KMS-11 (cell line): ENCODE results near the gene CRY2.

Experiments
- H2AFZ ChIP-seq: fragments of 200-600 bp; sonication (generic); 2 replicates; pipeline ENCODE4 v1.6.1; 2016; ENCODE audit warnings: antibody characterized with exemption, mixed run types, low read depth
- H3K27ac ChIP-seq: fragments of 200-600 bp; sonication (generic); 2 replicates; pipeline ENCODE4 v1.6.1; 2016; ENCODE audit warnings: mild to moderate bottlenecking, mixed run types
- H3K27me3 ChIP-seq: fragments of 200-600 bp; sonication (generic); 2 replicates; pipeline ENCODE4 v1.6.1; 2017; ENCODE audit warnings: mild to moderate bottlenecking, low read depth, mixed run types, moderate library complexity; ENCODE audit not compliant: insufficient read depth
- H3K36me3 ChIP-seq: fragments of 200-600 bp; sonication (generic); 2 replicates; pipeline ENCODE4 v1.6.1; 2017; ENCODE audit warnings: mild to moderate bottlenecking, mixed run types; ENCODE audit not compliant: insufficient read depth
- H3K4me1 ChIP-seq: fragments of 200-600 bp; sonication (generic); 2 replicates; pipeline ENCODE4 v1.6.1; 2016; ENCODE audit warnings: mild to moderate bottlenecking, low read depth, mixed run types; ENCODE audit not compliant: poor library complexity, severe bottlenecking
- H3K4me2 ChIP-seq: fragments of 200-600 bp; sonication (generic); 2 replicates; pipeline ENCODE4 v1.7.0; 2016; ENCODE audit warnings: mild to moderate bottlenecking, mixed run types
- H3K4me3 ChIP-seq: fragments of 200-600 bp; sonication (generic); IDR thresholded peaks from 2 replicates; pipeline ENCODE4 v1.6.1; 2017; ENCODE audit warnings: low read depth, low read length, mixed read lengths; ENCODE audit not compliant: insufficient read depth
- H3K79me2 ChIP-seq: fragments of 200-600 bp; sonication (generic); 2 replicates; pipeline ENCODE4 v1.6.1; 2016; ENCODE audit warnings: low read depth, mixed run types; ENCODE audit not compliant: insufficient read depth
- H3K9ac ChIP-seq: fragments of 200-600 bp; sonication (generic); 2 replicates; pipeline ENCODE4 v1.6.1; 2016; ENCODE audit warnings: mild to moderate bottlenecking, mixed run types
- H4K20me1 ChIP-seq: fragments of 200-600 bp; sonication (generic); 2 replicates; pipeline ENCODE4 v1.6.1; 2016; ENCODE audit warnings: mild to moderate bottlenecking, mixed run types; ENCODE audit not compliant: insufficient read depth
- CTCF ChIP-seq: fragments of 200-600 bp; sonication (generic); conservative IDR thresholded peaks from 2 replicates; pipeline ENCODE4 v1.6.1; 2017; ENCODE audit warnings: low read depth, mild to moderate bottlenecking, antibody characterized with exemption, low read length, moderate library complexity, mixed read lengths

The CRY2 gene

GRCh38 chr11:45926001-45926401, 78.7 kb downstream of the CRY2 start:
- H3K36me3 ChIP-seq = no peaks in the 10 kb centered on the region
- H2AFZ ChIP-seq = no peak overlapping the region
- H3K9ac ChIP-seq = no peak overlapping the region
- H3K79me2 ChIP-seq = no peaks in the 10 kb centered on the region
- no peak for TF ChIP-seq CTCF
- H3K4me2 ChIP-seq = no peak overlapping the region
- 0 out of 2 replicates have a peak, but pooled peaks cover 5% of the 10 kb centered on the region for H3K27me3 ChIP-seq
- H4K20me1 ChIP-seq = no peaks in the 10 kb centered on the region
- no peak overlapping the region for H3K27ac ChIP-seq
- no peak overlapping the region for H3K4me3 ChIP-seq
- peaks cover 15% of the 10 kb centered on the region for H3K4me1 ChIP-seq

GRCh38 chr11:45926536-45927331, 79.5 kb downstream of the CRY2 start:
- no peak overlapping the region for H3K4me3 ChIP-seq
- H3K4me1 ChIP-seq = peaks cover 15% of the 10 kb centered on the region
- TF ChIP-seq CTCF = no peak
- no peak overlapping the region for H3K9ac ChIP-seq
- H3K27ac ChIP-seq = no peak overlapping the region
- H3K36me3 ChIP-seq = no peaks in the 10 kb centered on the region
- no peak overlapping the region for H3K4me2 ChIP-seq
- no peak overlapping the region for H2AFZ ChIP-seq
- H4K20me1 ChIP-seq = no peaks in the 10 kb centered on the region
- H3K79me2 ChIP-seq = no peaks in the 10 kb centered on the region
- H3K27me3 ChIP-seq = 0 out of 2 replicates have a peak, but pooled peaks cover 5% of the 10 kb centered on the region

GRCh38 chr11:45927332-45927683, 80.0 kb downstream of the CRY2 start:
- Histone ChIP-seq H3K79me2 (no peaks in the 10 kb centered on the region), H3K9ac (no peak overlapping the region), H3K27ac (no peak overlapping the region), H3K4me3 (no peak overlapping the region), H2AFZ (no peak overlapping the region), H4K20me1 (no peaks in the 10 kb centered on the region), H3K27me3 (0 out of 2 replicates have a peak, but pooled peaks cover 5% of the 10 kb centered on the region), H3K4me1 (peaks cover 15% of the 10 kb centered on the region), H3K4me2 (no peak overlapping the region), H3K36me3 (no peaks in the 10 kb centered on the region)
- no peak for TF ChIP-seq CTCF

GRCh38 chr11:45927684-45928413, 80.6 kb downstream of the CRY2 start:
- H3K4me1 ChIP-seq = peaks cover 15% of the 10 kb centered on the region
- H3K36me3 ChIP-seq = no peaks in the 10 kb centered on the region
- no peak overlapping the region for H3K4me3 ChIP-seq
- no peaks in the 10 kb centered on the region for H4K20me1 ChIP-seq
- H3K27ac ChIP-seq = no peak overlapping the region
- H3K27me3 ChIP-seq = 0 out of 2 replicates have a peak, but pooled peaks cover 5% of the 10 kb centered on the region
- H3K9ac ChIP-seq = no peak overlapping the region
- TF ChIP-seq CTCF = no peak
- no peak overlapping the region for H2AFZ ChIP-seq
- H3K4me2 ChIP-seq = no peak overlapping the region
- no peaks in the 10 kb centered on the region for H3K79me2 ChIP-seq
